ENCODE data around the gene TBCCD1. TPM values are rescaled to one million over a fixed set of nuclear protein-coding genes. Genes with fewer than 3 reads are reported as not detected.

The TBCCD1 gene, protein sequence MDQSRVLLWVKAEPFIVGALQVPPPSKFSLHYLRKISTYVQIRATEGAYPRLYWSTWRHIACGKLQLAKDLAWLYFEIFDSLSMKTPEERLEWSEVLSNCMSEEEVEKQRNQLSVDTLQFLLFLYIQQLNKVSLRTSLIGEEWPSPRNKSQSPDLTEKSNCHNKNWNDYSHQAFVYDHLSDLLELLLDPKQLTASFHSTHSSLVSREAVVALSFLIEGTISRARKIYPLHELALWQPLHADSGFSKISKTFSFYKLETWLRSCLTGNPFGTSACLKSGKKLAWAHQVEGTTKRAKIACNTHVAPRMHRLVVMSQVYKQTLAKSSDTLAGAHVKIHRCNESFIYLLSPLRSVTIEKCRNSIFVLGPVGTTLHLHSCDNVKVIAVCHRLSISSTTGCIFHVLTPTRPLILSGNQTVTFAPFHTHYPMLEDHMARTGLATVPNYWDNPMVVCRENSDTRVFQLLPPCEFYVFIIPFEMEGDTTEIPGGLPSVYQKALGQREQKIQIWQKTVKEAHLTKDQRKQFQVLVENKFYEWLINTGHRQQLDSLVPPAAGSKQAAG
- 10 to 100 TPM; 10.6 to 12.1 TPM for total RNA-seq

DNA sequence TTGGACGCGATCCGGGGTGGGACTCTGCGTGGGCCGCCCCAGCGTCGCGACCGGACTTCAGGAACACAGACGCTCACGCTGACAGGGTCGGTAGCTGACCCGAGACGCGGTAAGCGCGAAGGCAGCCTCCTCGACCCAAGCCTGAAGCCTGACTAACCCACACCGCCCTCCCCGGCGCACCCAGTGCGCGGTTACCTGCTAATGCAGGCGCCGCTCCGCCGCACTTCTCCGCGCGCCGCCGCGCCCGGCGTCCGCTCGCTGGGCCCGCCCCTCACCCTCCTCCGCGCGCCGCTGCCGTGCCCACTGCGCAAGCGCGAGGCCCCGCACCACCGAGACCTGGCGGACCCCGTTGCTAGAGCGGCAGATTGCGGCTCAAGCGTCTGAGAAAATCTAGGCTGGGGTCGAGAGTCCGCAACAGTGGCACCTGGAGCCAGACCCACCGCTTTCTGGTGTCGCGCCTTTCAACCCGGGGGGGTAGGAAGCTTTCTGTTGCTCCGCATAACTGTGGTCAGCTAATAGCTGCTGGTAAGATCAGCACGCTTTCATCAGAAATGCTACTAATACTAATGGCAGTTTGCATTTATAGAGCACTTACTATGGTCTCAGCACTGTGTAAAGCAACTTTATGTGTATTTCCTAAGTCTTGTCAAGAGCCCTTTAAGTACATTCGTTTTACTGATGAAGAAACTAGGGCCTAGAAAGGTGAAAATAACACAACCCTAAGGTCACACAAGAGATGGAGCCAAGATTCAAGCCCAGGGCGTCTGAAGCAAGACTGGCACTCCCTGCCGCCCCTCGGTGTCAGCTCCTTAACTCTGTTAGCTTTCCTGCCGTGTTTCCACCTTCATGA, at the start of gene TBCCD1:
Gene TBCCD1, minus strand, starts transcription at position 268 of the 850 bp plus-strand sequence. CDS start 3,010 bp downstream, outside the sequence.
- DNase-seq: peak; percentile 96
- H3K9me3 Mint-ChIP-seq: no peaks in the 10 kb centered on the region
- H3K4me1 Mint-ChIP-seq (ENCODE audit: low read depth): peaks cover 57% of the 10 kb centered on the region
- H3K27ac Mint-ChIP-seq: peak within 1 kb of the TSS; percentile 86
- peaks cover 14% of the 10 kb centered on the region for H3K36me3 Mint-ChIP-seq
- no peaks in the 10 kb centered on the region for H3K27me3 Mint-ChIP-seq
- CTCF ChIA-PET: interaction anchor here (0.6 to 9.2 kb wide), 5 partner anchors 48 to 624 kb away, joined by 3 to 85 read pairs (median 4); partner anchors contain the start of gene AHSG
- POLR2A ChIA-PET: interaction anchor here (1.1 to 2.6 kb wide), 6 partner anchors 27 to 630 kb away, joined by 3 to 11 read pairs (median 5); partner anchors contain the start of genes EIF4A2 and TRA2B
- H3K4me3 Mint-ChIP-seq: peak within 1 kb of the TSS; percentile 89
- intact Hi-C loops (cut with micrococcal nuclease): loop anchor here (1.0 to 5.0 kb wide), 3 partner anchors 48 to 460 kb away; partner anchors contain the start of gene RFC4

DNA sequence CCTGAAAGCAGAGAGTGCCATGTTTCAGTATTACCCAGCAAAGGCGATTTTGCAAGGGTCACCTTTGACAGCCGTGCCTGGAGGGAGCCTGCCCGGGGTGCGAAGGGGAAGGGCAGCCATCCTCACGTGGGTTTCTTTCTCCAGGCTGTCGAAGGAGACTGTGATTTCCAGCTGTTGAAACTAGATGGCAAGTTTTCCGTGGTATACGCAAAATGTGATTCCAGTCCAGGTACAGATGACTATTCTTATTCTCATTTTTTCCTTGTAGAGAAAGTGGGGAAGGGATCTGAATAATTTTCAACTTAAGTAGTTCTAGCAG, 49.1 kb upstream of the TBCCD1 start:
- no peaks in the 10 kb centered on the region for H3K36me3 Mint-ChIP-seq
- DNase-seq: no peak
- POLR2A ChIA-PET: interaction anchor here (1.0 to 2.6 kb wide), 3 partner anchors 28 to 168 kb away, joined by 3 to 22 read pairs (median 4); partner anchors contain the start of gene EIF4A2
- H3K27ac Mint-ChIP-seq: peak overlapping the region; percentile 70
- H3K4me1 Mint-ChIP-seq (ENCODE audit: low read depth): peaks cover 20% of the 10 kb centered on the region
- CTCF ChIA-PET: interaction anchor here (0.6 to 6.3 kb wide), 57 partner anchors 8 to 1085 kb away, joined by 3 to 159 read pairs (median 6); partner anchors contain the start of genes DNAJB11, EIF4A2, RPL39L and TBCCD1
- peaks cover 22% of the 10 kb centered on the region for H3K27me3 Mint-ChIP-seq
- H3K4me3 Mint-ChIP-seq: no peak overlapping the region
- intact Hi-C loops (cut with micrococcal nuclease): loop anchor here (2.0 to 10.0 kb wide), 6 partner anchors 25 to 639 kb away; partner anchors contain the start of gene DNAJB11
- no peaks in the 10 kb centered on the region for H3K9me3 Mint-ChIP-seq

DNA sequence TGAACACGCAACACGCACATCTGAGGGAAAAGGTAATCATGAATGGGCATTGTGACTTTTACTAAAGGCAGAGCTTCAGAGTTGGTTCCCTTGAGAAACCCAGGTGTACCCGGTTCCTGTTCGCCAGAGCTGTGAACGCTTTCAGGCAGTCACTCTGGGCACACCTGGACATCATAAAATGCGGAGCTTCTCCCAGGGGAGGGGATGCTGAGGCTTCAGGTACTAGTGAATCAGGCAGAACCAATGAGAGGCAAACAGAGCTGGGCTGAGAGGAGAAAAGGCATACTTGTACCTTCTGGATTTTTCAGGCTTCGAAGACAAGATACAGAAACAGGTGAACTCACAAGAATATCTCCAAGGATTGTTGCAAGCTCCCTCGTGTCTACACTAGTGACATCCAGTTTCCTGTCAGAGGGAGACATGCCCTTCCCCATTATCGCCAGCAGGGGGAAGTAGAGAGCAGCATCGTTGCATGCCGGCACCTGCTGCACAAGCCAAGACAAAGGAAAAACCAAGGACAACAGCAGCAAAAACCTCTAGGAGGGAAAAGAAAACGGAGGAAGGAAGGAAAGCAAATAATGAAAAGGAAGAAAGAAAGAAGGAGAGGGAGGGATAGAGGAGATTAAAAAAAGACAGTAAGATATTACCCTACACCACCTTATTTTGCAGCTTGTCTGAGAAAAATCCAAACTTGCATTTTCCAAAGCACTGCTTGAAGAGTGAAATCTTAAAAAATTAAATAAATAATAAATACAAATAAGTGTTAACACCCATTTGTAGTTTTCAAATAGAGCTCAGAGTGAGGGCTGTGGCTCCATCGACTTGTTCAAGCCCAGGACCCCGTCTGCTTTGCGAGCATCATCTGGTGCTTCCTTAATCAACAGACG, 47.7 kb upstream of the TBCCD1 start:
- H3K27ac Mint-ChIP-seq: no peak overlapping the region
- POLR2A ChIA-PET: interaction anchor here (1.5 to 2.1 kb wide), 2 partner anchors 45 to 158 kb away, joined by 4 to 12 read pairs; partner anchors contain the start of gene DNAJB11

DNA sequence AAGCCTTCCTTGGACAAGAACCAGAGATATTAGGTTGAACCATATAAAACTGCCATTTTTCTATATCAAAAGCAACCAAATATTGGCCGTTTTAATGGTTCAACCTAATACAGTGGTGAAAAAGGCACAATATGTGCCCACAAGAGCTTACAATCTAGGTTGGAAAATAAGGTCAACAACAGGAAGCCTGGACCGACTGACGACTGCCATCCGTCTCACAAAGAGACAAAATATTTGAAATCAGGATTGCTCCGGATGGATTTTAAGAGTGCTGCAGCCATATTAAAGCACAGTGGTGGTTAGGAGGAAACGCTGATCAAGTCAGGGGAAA, 47.1 kb upstream of the TBCCD1 start:
- no peaks in the 10 kb centered on the region for H3K36me3 Mint-ChIP-seq
- H3K27me3 Mint-ChIP-seq: peaks cover 22% of the 10 kb centered on the region
- H3K4me3 Mint-ChIP-seq: peak overlapping the region; percentile 6
- H3K27ac Mint-ChIP-seq: no peak overlapping the region
- CTCF ChIA-PET: interaction anchor here (0.6 to 6.3 kb wide), 49 partner anchors 10 to 1131 kb away, joined by 3 to 159 read pairs (median 6); partner anchors contain the start of genes DNAJB11, EIF4A2, RPL39L and TBCCD1
- intact Hi-C loops (cut with micrococcal nuclease): loop anchor here (10.0 kb wide), 1 partner anchor 199 kb away; no protein-coding TSS in a partner anchor
- POLR2A ChIA-PET: interaction anchor here (2.1 kb wide), 1 partner anchor 44 kb away, joined by 12 read pairs; the partner anchor contains the start of gene DNAJB11
- H3K4me1 Mint-ChIP-seq (ENCODE audit: low read depth): peaks cover 20% of the 10 kb centered on the region
- H3K9me3 Mint-ChIP-seq: no peaks in the 10 kb centered on the region
- no peak for DNase-seq

More for the DNA sequence above, 47.7 kb upstream of the TBCCD1 start:
- Mint-ChIP-seq H3K9me3 (no peaks in the 10 kb centered on the region), H3K4me1 (ENCODE audit: low read depth) (peaks cover 20% of the 10 kb centered on the region), H3K36me3 (no peaks in the 10 kb centered on the region), H3K27me3 (peaks cover 22% of the 10 kb centered on the region), H3K4me3 (peak overlapping the region; percentile 6)
- intact Hi-C loops (cut with micrococcal nuclease): loop anchor here (1.0 to 10.0 kb wide), 3 partner anchors 169 to 358 kb away; no protein-coding TSS in a partner anchor
- CTCF ChIA-PET: interaction anchor here (0.6 to 6.3 kb wide), 53 partner anchors 10 to 1131 kb away, joined by 3 to 159 read pairs (median 5); partner anchors contain the start of genes DNAJB11, EIF4A2, RPL39L and TBCCD1
- peak; percentile 86 for DNase-seq

DNA sequence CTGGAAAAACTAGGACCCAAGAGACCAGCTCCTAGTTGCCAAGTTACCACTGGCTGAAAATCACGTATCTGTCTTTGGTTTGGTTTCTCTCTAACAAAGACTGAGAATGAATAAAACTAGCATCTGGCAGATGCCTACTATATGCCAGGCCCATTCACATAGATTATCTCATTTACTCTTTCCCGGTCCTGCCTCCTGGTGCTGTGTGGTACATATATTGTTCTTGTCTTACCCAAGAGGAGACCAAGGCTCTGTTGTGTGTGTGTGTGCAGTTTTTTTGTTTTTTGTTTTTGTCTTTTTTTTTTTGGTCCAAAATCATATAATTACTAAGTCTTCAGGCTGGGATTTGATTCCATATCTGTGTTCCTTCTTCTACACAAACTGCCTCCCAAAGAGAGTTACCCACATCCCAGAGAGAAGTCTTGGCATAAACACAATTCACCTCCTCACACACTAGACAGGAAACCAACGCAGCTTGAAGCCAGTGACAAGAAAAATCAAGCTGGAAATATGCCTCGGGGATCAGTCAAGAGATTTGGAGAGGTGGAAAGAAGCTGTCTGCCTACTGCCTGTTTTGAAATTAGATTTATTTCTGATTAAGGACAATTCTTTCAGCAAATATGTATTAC, 46.6 kb upstream of the TBCCD1 start:
- intact Hi-C loops (cut with micrococcal nuclease): loop anchor here (10.0 kb wide), 1 partner anchor 199 kb away; no protein-coding TSS in a partner anchor
- Mint-ChIP-seq H3K27me3 (peaks cover 21% of the 10 kb centered on the region), H3K4me3 (no peak overlapping the region), H3K9me3 (no peaks in the 10 kb centered on the region), H3K36me3 (no peaks in the 10 kb centered on the region), H3K4me1 (ENCODE audit: low read depth) (peaks cover 20% of the 10 kb centered on the region), H3K27ac (no peak overlapping the region)
- DNase-seq: no peak
- ChIA-PET POLR2A (interaction anchor here (2.1 kb wide), 1 partner anchor 43 kb away, joined by 12 read pairs; the partner anchor contains the start of gene DNAJB11), CTCF (interaction anchor here (0.6 to 6.3 kb wide), 30 partner anchors 10 to 670 kb away, joined by 3 to 159 read pairs (median 7); partner anchors contain the start of genes DNAJB11, EIF4A2, RPL39L and TBCCD1)

DNA sequence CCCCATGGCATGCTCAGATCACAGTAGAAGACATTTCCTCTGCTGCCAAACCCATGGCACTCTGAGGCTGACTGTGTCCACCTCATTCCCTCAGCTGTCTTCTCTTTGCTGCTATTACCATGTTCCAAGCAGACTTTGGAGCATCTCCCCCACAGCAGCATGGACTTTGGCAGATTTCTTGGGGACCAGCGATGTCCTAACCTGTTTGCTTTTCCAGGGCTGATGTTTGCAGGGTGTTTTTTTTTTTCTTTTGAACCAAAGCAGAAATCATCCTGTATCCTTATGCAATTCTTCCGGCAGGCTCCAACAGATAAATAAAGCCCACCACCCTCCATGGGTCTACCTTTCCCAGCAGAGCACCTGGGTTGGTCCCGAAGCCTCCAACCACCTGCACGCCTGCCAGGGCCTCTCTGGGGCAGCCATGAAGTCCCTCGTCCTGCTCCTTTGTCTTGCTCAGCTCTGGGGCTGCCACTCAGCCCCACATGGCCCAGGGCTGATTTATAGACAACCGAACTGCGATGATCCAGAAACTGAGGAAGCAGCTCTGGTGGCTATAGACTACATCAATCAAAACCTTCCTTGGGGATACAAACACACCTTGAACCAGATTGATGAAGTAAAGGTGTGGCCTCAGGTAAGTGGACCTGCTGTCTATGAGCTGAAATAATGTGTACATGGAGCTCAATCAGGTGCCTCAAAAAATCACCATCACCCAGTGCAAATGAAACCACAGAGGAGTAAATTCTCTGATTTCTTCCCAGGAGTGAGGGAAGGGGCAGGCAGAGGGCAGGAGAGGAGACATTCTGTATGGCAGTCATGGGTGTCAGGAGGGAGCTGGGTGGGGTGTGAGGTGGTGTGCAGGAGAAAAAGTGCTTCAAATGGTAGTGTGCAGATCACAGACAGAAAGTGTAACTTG, 45.8 kb upstream of the TBCCD1 start, which contains the start of gene AHSG:
Gene AHSG, plus strand, starts transcription at position 340 of the 916 bp plus-strand sequence. Its CDS starts 82 bp downstream, at position 422.
- peaks cover 13% of the 10 kb centered on the region for H3K27me3 Mint-ChIP-seq
- intact Hi-C loops (cut with micrococcal nuclease): loop anchor here (10.0 kb wide), 1 partner anchor 198 kb away; no protein-coding TSS in a partner anchor
- POLR2A ChIA-PET: interaction anchor here (2.1 kb wide), 1 partner anchor 43 kb away, joined by 12 read pairs; the partner anchor contains the start of gene DNAJB11
- peaks cover 20% of the 10 kb centered on the region for H3K4me1 Mint-ChIP-seq (ENCODE audit: low read depth)
- DNase-seq: no peak
- H3K9me3 Mint-ChIP-seq: no peaks in the 10 kb centered on the region
- no peaks in the 10 kb centered on the region for H3K36me3 Mint-ChIP-seq
- CTCF ChIA-PET: interaction anchor here (0.6 to 6.3 kb wide), 13 partner anchors 12 to 630 kb away, joined by 3 to 159 read pairs (median 7); partner anchors contain the start of genes DNAJB11, EIF4A2, RPL39L and TBCCD1
- H3K4me3 Mint-ChIP-seq: no peak within 1 kb of the TSS
- H3K27ac Mint-ChIP-seq: no peak within 1 kb of the TSS

DNA sequence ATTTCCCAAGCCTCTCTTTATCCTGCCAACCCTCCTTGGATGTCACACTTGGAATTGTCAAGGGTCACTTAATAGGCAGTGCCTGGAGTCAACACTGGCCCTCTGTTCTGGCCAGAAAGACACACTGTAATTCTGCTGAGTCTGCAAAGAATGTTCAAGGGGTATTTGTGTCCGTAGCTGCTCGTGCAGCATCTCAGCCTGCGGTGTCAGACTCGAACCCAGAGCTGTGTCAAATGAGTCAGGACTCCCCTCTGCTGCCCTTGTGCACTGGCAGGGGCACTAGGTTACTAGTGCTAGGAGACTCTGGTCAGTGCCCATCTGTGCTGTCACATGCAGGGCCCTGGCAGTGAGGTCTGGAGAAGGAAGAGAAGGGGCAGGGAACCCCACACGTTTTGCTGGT, 44.9 kb upstream of the TBCCD1 start:
- no peak for DNase-seq
- intact Hi-C loops (cut with micrococcal nuclease): loop anchor here (10.0 kb wide), 1 partner anchor 197 kb away; no protein-coding TSS in a partner anchor
- Mint-ChIP-seq H3K27ac (no peak overlapping the region), H3K4me1 (ENCODE audit: low read depth) (peaks cover 18% of the 10 kb centered on the region), H3K4me3 (no peak overlapping the region), H3K9me3 (no peaks in the 10 kb centered on the region), H3K27me3 (peaks cover 6% of the 10 kb centered on the region), H3K36me3 (no peaks in the 10 kb centered on the region)
- ChIA-PET POLR2A (no interaction called here), CTCF (interaction anchor here (1.3 to 6.3 kb wide), 2 partner anchors 27 to 209 kb away, joined by 3 to 159 read pairs; no protein-coding TSS in a partner anchor)

DNA sequence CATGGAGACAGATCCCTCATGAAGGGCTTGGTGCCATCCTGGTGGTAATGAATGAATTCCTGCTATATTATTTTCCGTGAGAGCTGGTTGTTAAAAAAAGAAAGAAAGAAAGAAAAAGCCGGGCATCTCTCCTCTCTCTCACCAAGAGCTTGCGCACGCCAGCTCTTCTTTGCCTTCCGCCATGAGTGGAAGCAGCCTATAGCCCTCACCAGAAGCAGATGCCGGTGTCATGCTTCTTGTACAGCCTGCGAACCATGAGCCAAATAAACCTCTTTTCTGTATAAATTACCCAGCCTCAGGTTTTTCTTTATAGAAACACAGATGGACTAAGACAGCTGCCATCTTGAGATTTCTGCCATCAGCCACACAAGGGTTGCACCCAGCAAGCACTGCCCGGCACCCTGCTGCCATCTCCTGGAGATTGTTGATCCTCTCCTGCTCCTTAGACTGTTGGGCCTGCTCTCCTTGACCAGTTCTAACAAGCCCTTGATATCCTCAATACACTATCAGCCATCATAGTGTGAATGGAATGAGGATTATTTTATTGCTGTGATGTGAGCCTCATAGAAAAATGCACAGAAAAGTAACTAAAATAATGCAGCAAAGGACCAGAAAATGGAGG, 42.2 kb upstream of the TBCCD1 start:
- H3K36me3 Mint-ChIP-seq: no peaks in the 10 kb centered on the region
- no peak overlapping the region for H3K27ac Mint-ChIP-seq
- intact Hi-C loops (cut with micrococcal nuclease): no loop called here
- peaks cover 2% of the 10 kb centered on the region for H3K4me1 Mint-ChIP-seq (ENCODE audit: low read depth)
- H3K4me3 Mint-ChIP-seq: no peak overlapping the region
- DNase-seq: peak; percentile 42
- CTCF ChIA-PET: interaction anchor here (0.7 to 3.8 kb wide), 6 partner anchors 8 to 666 kb away, joined by 3 to 15 read pairs (median 4); no protein-coding TSS in a partner anchor
- no peaks in the 10 kb centered on the region for H3K9me3 Mint-ChIP-seq
- H3K27me3 Mint-ChIP-seq: peaks cover 1% of the 10 kb centered on the region
- POLR2A ChIA-PET: no interaction called here
